ENCODE data around the gene IER5. TPM values are rescaled to one million over a fixed set of nuclear protein-coding genes. Genes with fewer than 3 reads are reported as not detected.

Gene IER5
- total and polyA plus RNA-seq, 9 of the 15 experiments (the other 6 are each of a cell fraction or from before 2014, with no cell fraction given) = 2.4 to 32.1 (median 12.0) TPM

- TF ChIP-seq ZNF592 (IDR thresholded peaks at IDR 0.05) (peak; percentile 90), MLLT1 (IDR thresholded peaks at IDR 0.05) (no peak), MYC (IDR thresholded peaks at IDR 0.05; ENCODE audit: low read depth, low read length) (peak; percentile 46; the same call in 1 of the 2 replicates), MYC (CRISPR knock-in tag; IDR thresholded peaks at IDR 0.05; ENCODE audit: borderline replicate concordance, low read depth) (no peak), ZMIZ1 (IDR thresholded peaks at IDR 0.05; ENCODE audit: low read depth in 2 of 2, low read length in 2 of 2) (0 out of 4 replicates have a peak, but pooled peaks of 1 of the 2 experiments have one; percentile 24), HMBOX1 (IDR thresholded peaks at IDR 0.05) (peak; percentile 58), RBM39 (optimal IDR thresholded peaks at IDR 0.05; ENCODE audit: low read depth, low read length) (no peak), BRD9 (IDR thresholded peaks at IDR 0.05; ENCODE audit: low read depth, partially characterized antibody) (no peak), RFX7 (CRISPR knock-in tag; IDR thresholded peaks at IDR 0.05) (no peak), ZNF133 (CRISPR knock-in tag; IDR thresholded peaks at IDR 0.05) (no peak)
Measured at GRCh38 chr1:181112071-181112929, 23.8 kb downstream of the IER5 start (continued).
